H9 (cell line): ENCODE measurements around the gene TMEM178B. TPM values are rescaled to one million over a fixed set of nuclear protein-coding genes. Genes with fewer than 3 reads are reported as not detected.

Experiments used
- DNase-seq: peaks from one replicate; pipeline ENCODE4 v3.0.0-alpha.2; 2017
- H2AFZ ChIP-seq: one replicate; pipeline ENCODE4 v1.6.1; 2013; ENCODE audit warnings: mild to moderate bottlenecking, low read length, control low read depth, moderate library complexity
- H2AK5ac ChIP-seq: 2 replicates; pipeline ENCODE4 v1.6.1; 2013; ENCODE audit warnings: low read length, control low read depth, mixed read lengths; ENCODE audit not compliant: insufficient read length
- H2BK120ac ChIP-seq: one replicate; pipeline ENCODE4 v1.6.1; 2013; ENCODE audit warnings: low read depth, mild to moderate bottlenecking, low read length, control low read depth, inconsistent platforms; ENCODE audit not compliant: poor library complexity, severe bottlenecking
- H2BK12ac ChIP-seq: 2 replicates; pipeline ENCODE4 v1.6.1; 2013; ENCODE audit warnings: low read length, control low read depth, mixed read lengths, low read depth; ENCODE audit not compliant: insufficient read length
- H2BK15ac ChIP-seq: 2 replicates; pipeline ENCODE4 v1.6.1; 2013; ENCODE audit warnings: low read depth, low read length, control low read depth
- H2BK20ac ChIP-seq: one replicate; pipeline ENCODE4 v1.6.1; 2013; ENCODE audit warnings: low read depth, mild to moderate bottlenecking, low read length, control low read depth, inconsistent platforms; ENCODE audit not compliant: poor library complexity, severe bottlenecking
- H2BK5ac ChIP-seq: 2 replicates; pipeline ENCODE4 v1.6.1; 2013; ENCODE audit warnings: low read length, control low read depth, mixed read lengths; ENCODE audit not compliant: insufficient read length
- H3K14ac ChIP-seq: 2 replicates; pipeline ENCODE4 v1.6.1; 2013; ENCODE audit warnings: low read length, control low read depth; ENCODE audit not compliant: insufficient read depth
- H3K18ac ChIP-seq: 2 replicates; pipeline ENCODE4 v1.6.1; 2013; ENCODE audit warnings: low read depth, mild to moderate bottlenecking, mixed read lengths, low read length, control low read depth; ENCODE audit not compliant: insufficient read length
- H3K23ac ChIP-seq: 2 replicates; pipeline ENCODE4 v1.6.1; 2013; ENCODE audit warnings: low read length, control low read depth, mixed read lengths, low read depth; ENCODE audit not compliant: insufficient read length
- H3K23me2 ChIP-seq: 2 replicates; pipeline ENCODE4 v1.6.1; 2013; ENCODE audit warnings: low read depth, mild to moderate bottlenecking, mixed read lengths, low read length, control low read depth; ENCODE audit not compliant: insufficient read length, poor library complexity, severe bottlenecking
- H3K27ac ChIP-seq: 2 replicates; pipeline ENCODE4 v1.5.1; 2013; ENCODE audit warnings: low read length, control low read depth, mixed read lengths, low read depth; ENCODE audit not compliant: insufficient read length
- H3K27me3 ChIP-seq: 2 replicates; pipeline ENCODE4 v1.6.1; 2013; ENCODE audit warnings: low read length, control low read depth, inconsistent platforms; ENCODE audit not compliant: insufficient read depth
- H3K4ac ChIP-seq: 2 replicates; pipeline ENCODE4 v1.6.1; 2013; ENCODE audit warnings: low read depth, mild to moderate bottlenecking, control low read depth, inconsistent platforms, low read length, moderate library complexity
- H3K4me1 ChIP-seq: 2 replicates; pipeline ENCODE4 v1.6.1; 2013; ENCODE audit warnings: low read length, control low read depth, inconsistent platforms; ENCODE audit not compliant: insufficient read depth
- H3K4me2 ChIP-seq: 2 replicates; pipeline ENCODE4 v1.6.1; 2013; ENCODE audit warnings: low read length, control low read depth, mixed read lengths; ENCODE audit not compliant: insufficient read length, insufficient read depth
- H3K56ac ChIP-seq: 2 replicates; pipeline ENCODE4 v1.6.1; 2013; ENCODE audit warnings: low read depth, mild to moderate bottlenecking, mixed read lengths, low read length, control low read depth; ENCODE audit not compliant: insufficient read length
- H3K79me1 ChIP-seq: 2 replicates; pipeline ENCODE4 v1.6.1; 2013; ENCODE audit warnings: low read depth, mild to moderate bottlenecking, moderate library complexity, low read length, control low read depth, inconsistent platforms; ENCODE audit not compliant: insufficient read depth, poor library complexity, severe bottlenecking
- H3K79me2 ChIP-seq: 2 replicates; pipeline ENCODE4 v1.6.1; 2013; ENCODE audit warnings: low read length, control low read depth, inconsistent platforms; ENCODE audit not compliant: insufficient read depth
- H3K9ac ChIP-seq: 2 replicates; pipeline ENCODE4 v1.6.1; 2013; ENCODE audit warnings: low read length, control low read depth, mixed read lengths; ENCODE audit not compliant: insufficient read length; ENCODE audit errors: extremely low read depth
- H3K9me3 ChIP-seq: one replicate; pipeline ENCODE4 v1.6.1; 2013; ENCODE audit warnings: low read depth, low read length, inconsistent platforms; ENCODE audit not compliant: control insufficient read depth
- H3T11ph ChIP-seq: one replicate; pipeline ENCODE4 v1.6.1; 2013; ENCODE audit warnings: mild to moderate bottlenecking, low read length, control low read depth, inconsistent platforms
- H4K20me1 ChIP-seq: one replicate; pipeline ENCODE4 v1.6.1; 2013; ENCODE audit not compliant: control insufficient read depth, insufficient read length, insufficient read depth
- H4K5ac ChIP-seq: 2 replicates; pipeline ENCODE4 v1.6.1; 2013; ENCODE audit warnings: low read depth, mild to moderate bottlenecking, mixed read lengths, low read length, control low read depth; ENCODE audit not compliant: insufficient read length
- H4K8ac ChIP-seq: replicated peaks from 2 replicates; pipeline ENCODE4 v1.6.1; 2013; ENCODE audit warnings: low read length, control low read depth, mixed read lengths, low read depth; ENCODE audit not compliant: insufficient read length
- H4K91ac ChIP-seq: 2 replicates; pipeline ENCODE4 v1.6.1; 2013; ENCODE audit warnings: low read depth, mild to moderate bottlenecking, moderate library complexity, mixed read lengths, low read length, control low read depth; ENCODE audit not compliant: insufficient read length
- H3K27ac Mint-ChIP-seq, 3 experiments: 2 replicates in 2 of 3; 3 replicates in 1 of 3; pipeline ENCODE4 v1.8.0; 2020 to 2021; ENCODE audit warnings: mixed read lengths in 3 of 3, mild to moderate bottlenecking in 1 of 3, moderate library complexity in 1 of 3
- H3K27me3 Mint-ChIP-seq: 2 replicates; pipeline ENCODE4 v1.8.0; 2021; ENCODE audit warnings: low read depth, mild to moderate bottlenecking, moderate library complexity, mixed read lengths
- H3K36me3 Mint-ChIP-seq, 3 experiments: 2 replicates in 2 of 3; 3 replicates in 1 of 3; pipeline ENCODE4 v1.8.0; 2020 to 2021; ENCODE audit warnings: low read depth in 3 of 3, mixed read lengths in 3 of 3; ENCODE audit not compliant: insufficient read depth in 1 of 3
- H3K4me1 Mint-ChIP-seq, 2 experiments: 2 replicates each; pipeline ENCODE4 v1.8.0; 2020; ENCODE audit warnings: mixed read lengths in 2 of 2
- H3K4me3 Mint-ChIP-seq, 2 experiments: 2 replicates in 1 of 2; 3 replicates in 1 of 2; pipeline ENCODE4 v1.8.0; 2020 to 2021; ENCODE audit warnings: mild to moderate bottlenecking in 2 of 2, mixed read lengths in 2 of 2, moderate library complexity in 1 of 2
- H3K9me3 Mint-ChIP-seq, 2 experiments: 2 replicates in 1 of 2; 3 replicates in 1 of 2; pipeline ENCODE4 v1.8.0; 2020; ENCODE audit warnings: mild to moderate bottlenecking in 2 of 2, mixed read lengths in 2 of 2, moderate library complexity in 1 of 2
- WGBS: extraction: QIAGEN DNeasy Blood & Tissue Kit; methylation state at CpG from one replicate; pipeline ENCODE4 v1.1.7; 2013; ENCODE audit warnings: missing lambda C conversion rate, low lambda C conversion rate, mixed read lengths; ENCODE audit not compliant: insufficient read length; ENCODE audit errors: extremely low coverage; 5-methylcytosine and 5-hydroxymethylcytosine counted together
- total RNA-seq: library from RNA; stranded (reverse); gene quantifications from 2 replicates; pipeline ENCODE4 v1.2.1, GENCODE V29; 2021
- TF ChIP-seq, protein P1 (sequence below): fragments of 200-600 bp; sonication (generic); conservative IDR thresholded peaks from 3 replicates; pipeline ENCODE4 v1.8.0; 2021; ENCODE audit warnings: antibody characterized with exemption, mild to moderate bottlenecking

TMEM178B gene
- total RNA-seq, 1 experiment from 2014 or later, result 11.3 TPM

DNA sequence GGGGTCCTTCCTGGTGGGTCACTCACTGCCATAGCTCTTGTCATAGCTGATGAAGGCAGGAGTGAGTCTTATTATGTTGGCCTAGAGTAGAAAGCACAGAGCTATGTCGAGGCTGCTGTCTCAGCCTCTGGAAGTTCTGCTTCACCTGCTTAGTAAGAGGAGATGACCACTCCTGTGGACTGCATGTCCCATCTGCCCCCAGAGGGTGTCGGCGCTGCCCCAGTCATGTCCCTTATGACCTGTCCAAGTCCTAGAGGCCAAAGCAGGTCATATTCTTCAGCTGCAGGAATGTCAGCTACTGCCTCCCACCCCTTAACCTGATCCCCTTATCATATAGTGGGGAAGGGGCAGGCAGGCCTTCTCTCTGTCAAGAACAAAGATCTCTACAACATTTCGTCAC lies 405.0 kb downstream of the TMEM178B start:
- Histone ChIP-seq H2AK5ac (no peak overlapping the region), H3K23ac (no peak overlapping the region), H4K91ac (no peak overlapping the region), H3K4ac (no peak overlapping the region), H3K79me1 (no peaks in the 10 kb centered on the region), H3K4me1 (no peaks in the 10 kb centered on the region), H2BK20ac (no peak overlapping the region), H3T11ph (no peak overlapping the region), H2BK120ac (no peak overlapping the region), H3K27me3 (no peaks in the 10 kb centered on the region), H4K8ac (no peak overlapping the region), H3K56ac (no peak overlapping the region), H3K79me2 (no peaks in the 10 kb centered on the region), H2BK15ac (no peak overlapping the region), H3K4me2 (no peak overlapping the region), H3K23me2 (no peaks in the 10 kb centered on the region), H3K27ac (no peak overlapping the region), H4K5ac (no peak overlapping the region), H3K9ac (no peak overlapping the region), H2AFZ (no peak overlapping the region), H4K20me1 (no peaks in the 10 kb centered on the region), H3K14ac (no peak overlapping the region), H2BK12ac (no peak overlapping the region), H3K9me3 (no peaks in the 10 kb centered on the region), H3K18ac (no peak overlapping the region), H2BK5ac (no peak overlapping the region)
- Mint-ChIP-seq H3K27me3 (no peaks in the 10 kb centered on the region; the same call in 1 of the 2 replicates), H3K4me3 (no peak overlapping the region), H3K36me3 (peaks cover 0 to 3% (median 0%) of the 10 kb centered on the region in 3 experiments; a peak in 2 of 7 replicates), H3K27ac (no peak overlapping the region; a peak in 1 of 7 replicates), H3K9me3 (no peaks in the 10 kb centered on the region), H3K4me1 (peaks cover 11 to 13% of the 10 kb centered on the region in 2 experiments)
- TF ChIP-seq, protein P1, sequence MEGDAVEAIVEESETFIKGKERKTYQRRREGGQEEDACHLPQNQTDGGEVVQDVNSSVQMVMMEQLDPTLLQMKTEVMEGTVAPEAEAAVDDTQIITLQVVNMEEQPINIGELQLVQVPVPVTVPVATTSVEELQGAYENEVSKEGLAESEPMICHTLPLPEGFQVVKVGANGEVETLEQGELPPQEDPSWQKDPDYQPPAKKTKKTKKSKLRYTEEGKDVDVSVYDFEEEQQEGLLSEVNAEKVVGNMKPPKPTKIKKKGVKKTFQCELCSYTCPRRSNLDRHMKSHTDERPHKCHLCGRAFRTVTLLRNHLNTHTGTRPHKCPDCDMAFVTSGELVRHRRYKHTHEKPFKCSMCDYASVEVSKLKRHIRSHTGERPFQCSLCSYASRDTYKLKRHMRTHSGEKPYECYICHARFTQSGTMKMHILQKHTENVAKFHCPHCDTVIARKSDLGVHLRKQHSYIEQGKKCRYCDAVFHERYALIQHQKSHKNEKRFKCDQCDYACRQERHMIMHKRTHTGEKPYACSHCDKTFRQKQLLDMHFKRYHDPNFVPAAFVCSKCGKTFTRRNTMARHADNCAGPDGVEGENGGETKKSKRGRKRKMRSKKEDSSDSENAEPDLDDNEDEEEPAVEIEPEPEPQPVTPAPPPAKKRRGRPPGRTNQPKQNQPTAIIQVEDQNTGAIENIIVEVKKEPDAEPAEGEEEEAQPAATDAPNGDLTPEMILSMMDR, result no peak
- DNase-seq, result no peak
- WGBS, result no CpG with 5 or more reads among the region's 4 CpGs
